Measurements from ENCODE around the gene MYO3B.

MYO3B gene

DNA sequence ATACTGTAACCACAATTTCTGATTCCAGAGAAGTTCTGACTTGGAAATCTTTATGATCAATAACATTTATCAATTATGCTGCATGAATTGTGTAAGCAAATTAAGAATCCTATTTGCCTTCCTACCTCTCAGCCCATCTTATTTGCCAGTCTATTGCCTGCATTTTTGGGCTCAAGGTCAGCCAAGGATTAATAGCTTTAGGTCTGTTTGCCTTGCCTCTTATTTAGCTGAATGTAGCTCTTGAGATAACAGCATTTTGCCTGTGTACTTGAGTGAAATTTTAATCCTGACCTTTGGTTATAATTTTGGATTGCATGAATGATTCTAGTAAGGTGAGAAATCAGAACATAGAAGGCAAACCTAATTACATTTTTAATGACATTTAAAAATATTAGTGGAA is 51.2 kb downstream of the MYO3B start:
- TF ChIP-seq TEAD4 (IDR thresholded peaks at IDR 0.05): no peak
- TF ChIP-seq TCF12 (IDR thresholded peaks at IDR 0.05; ENCODE audit: low read depth): no peak
- TF ChIP-seq YY1 (IDR thresholded peaks at IDR 0.05; ENCODE audit: low read depth): no peak
- no peak for TF ChIP-seq EP300 (IDR thresholded peaks at IDR 0.05; ENCODE audit: borderline replicate concordance)

DNA sequence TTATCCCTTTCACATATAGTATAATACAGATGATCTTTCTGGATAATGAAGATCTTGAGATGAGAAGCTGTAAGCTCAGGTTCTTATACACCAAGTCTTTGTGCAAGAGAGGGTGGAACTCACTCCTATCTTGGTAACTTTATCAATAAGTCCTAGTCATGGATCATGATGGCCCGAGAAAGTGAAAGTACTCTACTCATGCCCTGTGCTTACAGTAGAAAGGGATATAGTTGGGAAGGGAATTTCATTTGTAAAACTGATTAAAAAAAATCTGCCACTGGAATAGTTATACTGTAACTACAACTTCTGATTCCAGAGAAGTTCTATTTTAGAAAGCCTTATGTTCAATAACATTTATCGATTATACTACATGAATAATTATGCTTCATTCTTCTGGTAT is 51.8 kb downstream of the MYO3B start:
- TF ChIP-seq EP300 (IDR thresholded peaks at IDR 0.05; ENCODE audit: borderline replicate concordance): no peak
- TF ChIP-seq, protein P1, sequence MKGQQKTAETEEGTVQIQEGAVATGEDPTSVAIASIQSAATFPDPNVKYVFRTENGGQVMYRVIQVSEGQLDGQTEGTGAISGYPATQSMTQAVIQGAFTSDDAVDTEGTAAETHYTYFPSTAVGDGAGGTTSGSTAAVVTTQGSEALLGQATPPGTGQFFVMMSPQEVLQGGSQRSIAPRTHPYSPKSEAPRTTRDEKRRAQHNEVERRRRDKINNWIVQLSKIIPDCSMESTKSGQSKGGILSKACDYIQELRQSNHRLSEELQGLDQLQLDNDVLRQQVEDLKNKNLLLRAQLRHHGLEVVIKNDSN (IDR thresholded peaks at IDR 0.05): no peak
- no peak for TF ChIP-seq TAF1 (IDR thresholded peaks at IDR 0.05; ENCODE audit: low read depth)
- TF ChIP-seq NFIC (IDR thresholded peaks at IDR 0.05): no peak
- TF ChIP-seq EGR1 (IDR thresholded peaks at IDR 0.05): no peak

DNA sequence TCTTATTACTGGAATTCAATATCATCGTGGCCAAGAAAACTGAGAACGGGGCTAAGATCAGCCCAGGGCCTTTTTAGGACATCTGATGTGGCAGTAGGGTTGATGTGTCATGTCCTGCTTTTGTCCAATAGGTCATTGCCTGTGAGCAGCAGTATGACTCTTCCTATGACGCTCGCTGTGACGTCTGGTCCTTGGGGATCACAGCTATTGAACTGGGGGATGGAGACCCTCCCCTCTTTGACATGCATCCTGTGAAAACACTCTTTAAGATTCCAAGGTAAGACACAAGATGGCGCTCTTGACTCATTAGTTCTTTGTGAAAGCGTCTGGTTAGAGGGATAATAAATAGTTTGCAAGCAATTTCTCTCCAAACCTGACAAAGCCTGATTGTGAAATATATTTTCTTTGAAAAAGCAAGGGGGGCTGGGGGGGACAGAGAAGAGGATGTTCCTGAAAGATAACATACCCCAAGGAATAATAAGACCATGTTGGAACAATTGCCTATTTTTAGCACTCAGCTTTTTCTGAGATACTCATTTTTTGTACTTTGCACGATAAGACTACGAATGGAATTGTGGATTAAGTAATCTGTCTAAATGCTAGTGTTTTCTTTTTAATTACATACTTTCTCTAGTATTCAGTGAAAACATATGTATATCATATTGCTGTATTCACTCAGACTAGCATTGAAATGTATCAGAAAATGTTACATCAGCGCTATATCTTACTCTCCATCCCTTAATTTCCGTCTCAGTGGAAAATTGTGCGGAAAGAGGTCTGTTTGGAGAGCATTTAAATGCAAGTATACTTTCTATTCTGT is 58.1 kb downstream of the MYO3B start:
- TF ChIP-seq CREB1 (IDR thresholded peaks at IDR 0.05; ENCODE audit: low read depth) (no peak), REST (IDR thresholded peaks at IDR 0.05; ENCODE audit: low read depth) (no peak), TCF12 (IDR thresholded peaks at IDR 0.05; ENCODE audit: low read depth) (no peak), EP300 (IDR thresholded peaks at IDR 0.05; ENCODE audit: borderline replicate concordance) (no peak), TAF1 (IDR thresholded peaks at IDR 0.05; ENCODE audit: low read depth) (no peak), RAD21 (IDR thresholded peaks at IDR 0.05; ENCODE audit: low read depth) (peak; percentile 75), TEAD4 (IDR thresholded peaks at IDR 0.05) (no peak), EGR1 (IDR thresholded peaks at IDR 0.05) (no peak)
- TF ChIP-seq, protein P2, sequence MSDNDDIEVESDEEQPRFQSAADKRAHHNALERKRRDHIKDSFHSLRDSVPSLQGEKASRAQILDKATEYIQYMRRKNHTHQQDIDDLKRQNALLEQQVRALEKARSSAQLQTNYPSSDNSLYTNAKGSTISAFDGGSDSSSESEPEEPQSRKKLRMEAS (IDR thresholded peaks at IDR 0.05): no peak

DNA sequence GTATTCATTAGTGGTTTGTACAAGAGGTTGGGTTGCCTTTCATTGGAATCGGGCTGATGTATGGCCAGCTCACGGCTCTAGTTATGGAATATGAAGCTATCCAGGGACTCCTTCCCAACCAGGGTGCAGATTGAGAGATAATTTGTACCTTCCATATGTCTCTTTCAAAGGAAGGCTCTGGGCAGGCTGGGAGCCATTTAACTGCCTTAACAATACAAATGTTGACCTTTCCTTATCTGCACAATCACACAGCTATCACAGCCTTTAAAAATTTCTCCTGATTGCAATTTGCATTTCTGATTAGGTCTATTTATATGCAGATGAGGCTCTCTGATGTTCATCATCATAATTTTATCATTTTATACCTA is 58.7 kb downstream of the MYO3B start:
- TF ChIP-seq TCF12 (IDR thresholded peaks at IDR 0.05; ENCODE audit: low read depth) (no peak), YY1 (IDR thresholded peaks at IDR 0.05; ENCODE audit: low read depth) (no peak), NFIC (IDR thresholded peaks at IDR 0.05) (no peak), EGR1 (IDR thresholded peaks at IDR 0.05) (no peak), CREB1 (IDR thresholded peaks at IDR 0.05; ENCODE audit: low read depth) (no peak), TAF1 (IDR thresholded peaks at IDR 0.05; ENCODE audit: low read depth) (no peak), TEAD4 (IDR thresholded peaks at IDR 0.05) (no peak), RAD21 (IDR thresholded peaks at IDR 0.05; ENCODE audit: low read depth) (no peak), REST (IDR thresholded peaks at IDR 0.05; ENCODE audit: low read depth) (no peak), EP300 (IDR thresholded peaks at IDR 0.05; ENCODE audit: borderline replicate concordance) (no peak), ZBTB7A (IDR thresholded peaks at IDR 0.05; ENCODE audit: low read depth) (no peak), CEBPB (IDR thresholded peaks at IDR 0.05) (no peak), FOXM1 (IDR thresholded peaks at IDR 0.05; ENCODE audit: borderline replicate concordance, low read depth) (no peak)
- TF ChIP-seq, protein P1 (IDR thresholded peaks at IDR 0.05): no peak
- TF ChIP-seq, protein P2 (IDR thresholded peaks at IDR 0.05): no peak

DNA sequence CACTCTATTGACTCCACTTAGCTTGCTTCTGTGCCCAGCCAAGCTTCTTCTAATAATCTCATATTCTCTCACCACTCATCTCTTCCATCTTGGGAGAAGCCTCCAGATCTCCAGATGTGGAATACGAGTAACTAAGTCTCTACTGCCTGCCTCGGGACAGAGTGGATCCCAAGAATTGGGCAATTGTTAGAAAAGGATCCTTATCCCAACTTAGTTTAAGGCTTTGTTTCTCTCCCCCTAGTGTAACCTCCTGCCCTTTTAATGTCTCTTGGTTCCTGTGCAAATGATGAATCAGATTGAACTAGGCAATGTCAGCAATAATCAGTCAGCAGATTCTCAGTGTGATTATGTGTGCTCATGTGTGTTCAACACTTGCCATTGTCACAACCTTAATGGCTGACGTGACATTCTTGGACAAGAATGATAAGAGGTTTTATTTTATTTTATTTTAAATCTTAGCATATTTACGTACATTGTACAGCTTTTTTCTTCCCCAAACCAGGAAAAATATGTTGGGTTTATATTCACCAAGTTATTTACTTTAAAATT is 59.7 kb downstream of the MYO3B start:
- TF ChIP-seq FOXM1 (IDR thresholded peaks at IDR 0.05; ENCODE audit: borderline replicate concordance, low read depth) (no peak), YY1 (IDR thresholded peaks at IDR 0.05; ENCODE audit: low read depth) (no peak), TCF12 (IDR thresholded peaks at IDR 0.05; ENCODE audit: low read depth) (no peak), TEAD4 (IDR thresholded peaks at IDR 0.05) (no peak), RAD21 (IDR thresholded peaks at IDR 0.05; ENCODE audit: low read depth) (no peak)

- TF ChIP-seq, protein P2 (IDR thresholded peaks at IDR 0.05): no peak
- no peak for TF ChIP-seq ZBTB7A (IDR thresholded peaks at IDR 0.05; ENCODE audit: low read depth)
- TF ChIP-seq CREB1 (IDR thresholded peaks at IDR 0.05; ENCODE audit: low read depth): no peak
- TF ChIP-seq NFIC (IDR thresholded peaks at IDR 0.05): no peak
- no peak for TF ChIP-seq TAF1 (IDR thresholded peaks at IDR 0.05; ENCODE audit: low read depth)
These were observed 60.8 kb downstream of the MYO3B start for GRCh38 chr2:170238776-170239175.
